Osteocyte (in vitro differentiated cells): ENCODE measurements around the gene RRM1. TPM values are rescaled to one million over a fixed set of nuclear protein-coding genes. Genes with fewer than 3 reads are reported as not detected.
"Not testable (repeated sequence)": the region's sequence is repeated elsewhere in the genome, so short reads cannot be mapped to it uniquely, and the experiment has no call there.

Experiments
- DNase-seq: peaks from one replicate; pipeline ENCODE4 v3.0.0; 2021; ENCODE audit warnings: mixed read lengths; ENCODE audit not compliant: unreplicated experiment; ENCODE audit errors: extremely low spot score
- H3K27ac Mint-ChIP-seq: one replicate; pipeline ENCODE4 v1.8.0; 2021; ENCODE audit warnings: mild to moderate bottlenecking, mixed read lengths; ENCODE audit not compliant: unreplicated experiment
- H3K27me3 Mint-ChIP-seq: one replicate; pipeline ENCODE4 v1.8.0; 2021; ENCODE audit warnings: mixed read lengths; ENCODE audit not compliant: unreplicated experiment
- H3K36me3 Mint-ChIP-seq: one replicate; pipeline ENCODE4 v1.8.0; 2021; ENCODE audit warnings: mixed read lengths; ENCODE audit not compliant: unreplicated experiment
- H3K4me1 Mint-ChIP-seq: one replicate; pipeline ENCODE4 v1.8.0; 2021; ENCODE audit warnings: mixed read lengths; ENCODE audit not compliant: unreplicated experiment
- H3K4me3 Mint-ChIP-seq: one replicate; pipeline ENCODE4 v1.8.0; 2021; ENCODE audit warnings: mild to moderate bottlenecking, moderate library complexity, mixed read lengths; ENCODE audit not compliant: unreplicated experiment
- H3K9me3 Mint-ChIP-seq: one replicate; pipeline ENCODE4 v1.8.0; 2021; ENCODE audit warnings: mixed read lengths; ENCODE audit not compliant: unreplicated experiment
- long read RNA-seq: library from polyadenylated mRNA; unstranded; transcript quantifications from one replicate; pipeline ENCODE4 v2.0.0, GENCODE V29; 2021
- total RNA-seq: library from RNA; stranded (reverse); gene quantifications from 2 replicates; pipeline ENCODE4 v1.2.1, GENCODE V29; 2021
- TF ChIP-seq, protein P1 (sequence below): fragments of 200-600 bp; sonication (generic); IDR thresholded peaks from 2 replicates; pipeline ENCODE4 v1.5.0; 2021; ENCODE audit warnings: antibody characterized with exemption, mild to moderate bottlenecking, moderate library complexity

Gene RRM1
- 34.4 and 39.8 TPM in 2 replicates for total RNA-seq
- long read RNA-seq, transcript RRM1-201 (19 exons, 3,076 nt): major isoform, 323 of 381 reads
- long read RNA-seq, partial matches to known transcripts: 37 of 381 reads
- long read RNA-seq, other reads (novel, unspliced or antisense): 17 of 381 reads

DNA sequence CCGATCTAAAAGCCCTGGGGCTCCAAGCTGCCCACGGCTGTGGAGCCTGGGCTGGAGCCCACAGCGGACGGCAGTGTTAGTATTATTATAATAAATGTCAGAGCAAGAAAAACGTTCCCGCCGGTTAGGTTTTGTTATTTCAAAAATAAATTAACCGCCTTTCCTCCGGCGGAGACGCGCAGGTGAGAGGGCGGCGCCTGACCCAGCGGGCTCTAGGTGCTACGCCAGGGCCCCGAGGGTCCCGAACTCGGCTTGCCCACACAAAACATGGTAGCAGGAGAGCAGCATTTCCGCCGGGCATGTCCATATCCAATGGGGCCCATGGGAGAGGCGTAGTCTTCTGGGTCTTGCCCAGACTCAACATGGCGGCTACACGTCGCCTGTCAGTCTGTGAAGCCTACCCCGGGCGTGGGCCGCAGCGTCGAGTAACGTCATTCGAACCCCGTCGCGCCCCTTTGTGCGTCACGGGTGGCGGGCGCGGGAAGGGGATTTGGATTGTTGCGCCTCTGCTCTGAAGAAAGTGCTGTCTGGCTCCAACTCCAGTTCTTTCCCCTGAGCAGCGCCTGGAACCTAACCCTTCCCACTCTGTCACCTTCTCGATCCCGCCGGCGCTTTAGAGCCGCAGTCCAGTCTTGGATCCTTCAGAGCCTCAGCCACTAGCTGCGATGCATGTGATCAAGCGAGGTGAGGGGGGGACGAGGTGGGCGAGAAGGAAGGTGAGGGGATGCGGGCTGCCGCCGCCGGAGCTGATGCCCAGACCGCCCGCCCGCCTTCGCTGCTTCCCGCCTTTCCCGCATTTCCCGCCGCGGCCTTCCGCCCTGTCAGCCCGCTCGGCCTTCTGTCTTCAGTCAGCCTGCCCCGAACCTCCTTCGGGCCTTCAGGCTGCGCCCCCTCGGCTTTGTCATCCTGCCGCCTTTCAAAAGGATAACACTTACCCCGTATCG is at the start of gene RRM1:
Gene RRM1 (plus strand): TSS at position 452 of the 944 bp plus-strand sequence. CDS start 214 bp downstream, at position 666.
- TF ChIP-seq, protein P1, sequence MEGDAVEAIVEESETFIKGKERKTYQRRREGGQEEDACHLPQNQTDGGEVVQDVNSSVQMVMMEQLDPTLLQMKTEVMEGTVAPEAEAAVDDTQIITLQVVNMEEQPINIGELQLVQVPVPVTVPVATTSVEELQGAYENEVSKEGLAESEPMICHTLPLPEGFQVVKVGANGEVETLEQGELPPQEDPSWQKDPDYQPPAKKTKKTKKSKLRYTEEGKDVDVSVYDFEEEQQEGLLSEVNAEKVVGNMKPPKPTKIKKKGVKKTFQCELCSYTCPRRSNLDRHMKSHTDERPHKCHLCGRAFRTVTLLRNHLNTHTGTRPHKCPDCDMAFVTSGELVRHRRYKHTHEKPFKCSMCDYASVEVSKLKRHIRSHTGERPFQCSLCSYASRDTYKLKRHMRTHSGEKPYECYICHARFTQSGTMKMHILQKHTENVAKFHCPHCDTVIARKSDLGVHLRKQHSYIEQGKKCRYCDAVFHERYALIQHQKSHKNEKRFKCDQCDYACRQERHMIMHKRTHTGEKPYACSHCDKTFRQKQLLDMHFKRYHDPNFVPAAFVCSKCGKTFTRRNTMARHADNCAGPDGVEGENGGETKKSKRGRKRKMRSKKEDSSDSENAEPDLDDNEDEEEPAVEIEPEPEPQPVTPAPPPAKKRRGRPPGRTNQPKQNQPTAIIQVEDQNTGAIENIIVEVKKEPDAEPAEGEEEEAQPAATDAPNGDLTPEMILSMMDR: no peak
- peaks cover 2% of the 10 kb centered on the region for H3K36me3 Mint-ChIP-seq
- H3K27ac Mint-ChIP-seq: peak within 1 kb of the TSS; percentile 97
- peak within 1 kb of the TSS; percentile 88 for H3K4me3 Mint-ChIP-seq
- no peaks in the 10 kb centered on the region for H3K9me3 Mint-ChIP-seq
- DNase-seq: peak; percentile 98
- peaks cover 23% of the 10 kb centered on the region for H3K4me1 Mint-ChIP-seq
- no peaks in the 10 kb centered on the region for H3K27me3 Mint-ChIP-seq

DNA sequence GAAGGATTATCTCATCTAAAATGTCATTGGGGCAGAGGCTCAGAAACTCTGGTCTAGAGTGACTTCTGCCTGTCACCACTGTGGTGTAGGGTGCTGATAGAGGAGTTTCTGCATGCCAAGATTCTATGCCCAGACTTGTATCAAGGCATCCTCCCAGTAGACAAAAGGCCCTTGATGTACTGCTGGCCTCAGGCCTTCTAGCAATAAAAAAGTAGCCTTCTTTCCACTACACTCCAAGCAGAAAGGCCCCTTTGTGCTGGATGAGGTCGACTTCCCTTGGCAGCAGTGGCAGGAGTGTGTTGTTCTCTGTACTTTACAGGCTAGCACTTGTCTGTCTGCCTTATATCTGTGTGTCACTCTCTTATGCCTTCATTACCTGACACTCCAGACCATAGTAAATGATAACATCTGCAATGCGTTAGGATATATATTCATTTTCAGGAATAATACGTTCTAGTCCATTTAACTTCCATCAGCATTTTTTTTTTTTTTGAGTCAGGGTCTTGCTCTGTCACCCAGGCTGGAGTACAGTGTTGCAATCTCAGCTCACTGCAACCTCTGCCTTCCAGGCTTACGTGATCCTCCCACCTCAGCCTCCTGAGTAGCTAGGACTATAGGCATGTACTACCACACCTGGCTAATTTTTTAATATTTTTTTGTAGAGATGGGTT is 49.5 kb upstream of the RRM1 start:
- no peak for DNase-seq
- H3K27me3 Mint-ChIP-seq: no peaks in the 10 kb centered on the region
- H3K4me1 Mint-ChIP-seq: peaks cover 9% of the 10 kb centered on the region
- H3K4me3 Mint-ChIP-seq: no peak overlapping the region
- TF ChIP-seq, protein P1: no peak
- H3K27ac Mint-ChIP-seq: no peak overlapping the region
- H3K9me3 Mint-ChIP-seq: no peaks in the 10 kb centered on the region
- no peaks in the 10 kb centered on the region for H3K36me3 Mint-ChIP-seq

- Mint-ChIP-seq H3K36me3 (peaks cover 5% of the 10 kb centered on the region), H3K4me1 (peaks cover 9% of the 10 kb centered on the region), H3K27ac (no peak overlapping the region), H3K4me3 (no peak overlapping the region), H3K9me3 (no peaks in the 10 kb centered on the region), H3K27me3 (no peaks in the 10 kb centered on the region)
- DNase-seq: no peak
- TF ChIP-seq, protein P1: no peak
Measured at GRCh38 chr11:4048340-4048739, 46.3 kb upstream of the RRM1 start.

DNA sequence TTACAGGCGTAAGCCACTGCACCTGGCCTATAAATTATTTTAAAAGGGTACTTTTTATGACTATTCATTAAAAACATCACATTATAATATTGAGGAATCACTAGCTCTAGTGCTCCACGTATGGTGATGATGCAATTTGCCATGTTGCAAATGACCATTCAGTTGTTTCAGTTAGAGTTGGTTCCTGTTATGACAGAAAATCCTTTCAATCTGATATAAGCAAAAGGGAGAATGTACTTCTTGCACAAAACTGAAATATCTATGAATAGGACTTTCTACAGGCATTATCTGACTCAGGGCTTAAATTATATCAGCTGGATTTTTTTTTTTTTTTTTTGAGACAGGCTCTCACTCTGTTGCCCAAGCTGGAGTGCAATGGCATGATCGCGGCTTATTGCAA is 45.6 kb upstream of the RRM1 start:
- no peaks in the 10 kb centered on the region for H3K27me3 Mint-ChIP-seq
- H3K4me3 Mint-ChIP-seq: no peak overlapping the region
- DNase-seq: no peak
- H3K4me1 Mint-ChIP-seq: peaks cover 7% of the 10 kb centered on the region
- peaks cover 5% of the 10 kb centered on the region for H3K36me3 Mint-ChIP-seq
- H3K27ac Mint-ChIP-seq: no peak overlapping the region
- no peaks in the 10 kb centered on the region for H3K9me3 Mint-ChIP-seq
- TF ChIP-seq, protein P1: no peak

- Mint-ChIP-seq H3K27me3 (no peaks in the 10 kb centered on the region), H3K4me1 (peaks cover 3% of the 10 kb centered on the region), H3K27ac (no peak overlapping the region), H3K36me3 (peaks cover 5% of the 10 kb centered on the region), H3K9me3 (no peaks in the 10 kb centered on the region), H3K4me3 (no peak overlapping the region)
- TF ChIP-seq, protein P1: no peak
- no peak for DNase-seq
Measured at GRCh38 chr11:4050138-4050537, 44.5 kb upstream of the RRM1 start.

DNA sequence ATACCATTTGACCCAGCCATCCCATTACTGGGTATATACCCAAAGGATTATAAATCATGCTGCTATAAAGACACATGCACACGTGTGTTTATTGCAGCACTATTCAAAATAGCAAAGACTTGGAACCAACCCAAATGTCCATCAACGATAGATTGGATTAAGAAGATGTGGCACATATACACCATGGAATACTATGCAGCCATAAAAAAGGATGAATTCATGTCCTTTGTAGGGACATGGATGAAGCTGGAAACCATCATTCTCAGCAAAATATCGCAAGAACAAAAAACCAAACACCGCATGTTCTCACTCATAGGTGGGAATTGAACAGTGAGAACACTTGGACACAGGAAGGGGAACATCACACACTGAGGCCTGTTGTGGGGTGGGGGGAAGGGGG is 41.4 kb upstream of the RRM1 start:
- H3K4me1 Mint-ChIP-seq, H3K27me3 Mint-ChIP-seq, H3K27ac Mint-ChIP-seq, DNase-seq, H3K36me3 Mint-ChIP-seq, H3K4me3 Mint-ChIP-seq, H3K9me3 Mint-ChIP-seq: not testable (repeated sequence)
